Duodenal mucosa (tissue), 2 donors: ENCODE results near the gene IQGAP2.
"Not testable (repeated sequence)": the region's sequence is repeated elsewhere in the genome, so short reads cannot be mapped to it uniquely, and the experiment has no call there.

Experiments
- H3K27ac ChIP-seq: one replicate; pipeline ENCODE4 v1.7.0; 2013; ENCODE audit warnings: low read depth, low read length
- H3K27me3 ChIP-seq, 2 donors: one replicate each; pipeline ENCODE4 v1.7.0; 2013; ENCODE audit warnings: low read length in 2 of 2, control low read depth in 1 of 2; ENCODE audit not compliant: insufficient read depth in 2 of 2, control insufficient read depth in 1 of 2
- H3K36me3 ChIP-seq, 2 donors: one replicate each; pipeline ENCODE4 v1.7.0; 2013; ENCODE audit warnings: low read length in 2 of 2, control low read depth in 1 of 2; ENCODE audit not compliant: insufficient read depth in 2 of 2, control insufficient read depth in 1 of 2
- H3K4me1 ChIP-seq, 2 donors: one replicate each; pipeline ENCODE4 v1.7.0; 2013; ENCODE audit warnings: low read length in 2 of 2, control low read depth in 1 of 2; ENCODE audit not compliant: insufficient read depth in 2 of 2, control insufficient read depth in 1 of 2
- H3K4me3 ChIP-seq, 2 donors: one replicate each; pipeline ENCODE4 v1.7.0; 2013; ENCODE audit warnings: low read length in 2 of 2, low read depth in 1 of 2
- H3K9ac ChIP-seq, 2 donors: one replicate each; pipeline ENCODE4 v1.7.0; 2013; ENCODE audit warnings: low read length in 2 of 2, low read depth in 1 of 2
- H3K9me3 ChIP-seq, 2 donors: one replicate each; pipeline ENCODE4 v1.7.0; 2013; ENCODE audit warnings: low read length in 2 of 2, control low read depth in 1 of 2; ENCODE audit not compliant: control insufficient read depth in 1 of 2

Gene IQGAP2

DNA sequence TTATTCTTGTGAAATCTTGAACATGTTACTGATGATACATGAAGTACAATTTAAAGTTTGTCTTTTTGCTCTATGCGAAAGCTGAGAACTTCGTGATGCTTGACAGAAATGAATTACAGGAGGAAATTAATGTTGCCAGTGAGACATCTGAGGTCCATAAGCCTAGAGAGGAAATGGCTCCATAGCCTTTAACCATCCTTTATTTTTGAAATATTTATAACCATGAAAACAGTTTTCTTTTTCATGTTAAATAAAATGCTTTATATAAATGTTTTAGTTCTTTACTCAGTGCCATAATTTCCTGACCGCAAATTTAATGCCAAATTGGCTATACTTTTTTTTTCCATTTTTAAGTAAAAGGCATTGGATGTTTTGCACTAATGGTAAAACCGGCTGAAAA is 191.0 kb downstream of the IQGAP2 start:
- Histone ChIP-seq H3K27me3 (no peaks in the 10 kb centered on the region), H3K36me3 (peaks cover 25% of the 10 kb centered on the region in 2 donors), H3K4me1 (no peaks in the 10 kb centered on the region), H3K9me3 (no peaks in the 10 kb centered on the region), H3K9ac (no peak overlapping the region), H3K27ac (no peak overlapping the region), H3K4me3 (no peak overlapping the region)

DNA sequence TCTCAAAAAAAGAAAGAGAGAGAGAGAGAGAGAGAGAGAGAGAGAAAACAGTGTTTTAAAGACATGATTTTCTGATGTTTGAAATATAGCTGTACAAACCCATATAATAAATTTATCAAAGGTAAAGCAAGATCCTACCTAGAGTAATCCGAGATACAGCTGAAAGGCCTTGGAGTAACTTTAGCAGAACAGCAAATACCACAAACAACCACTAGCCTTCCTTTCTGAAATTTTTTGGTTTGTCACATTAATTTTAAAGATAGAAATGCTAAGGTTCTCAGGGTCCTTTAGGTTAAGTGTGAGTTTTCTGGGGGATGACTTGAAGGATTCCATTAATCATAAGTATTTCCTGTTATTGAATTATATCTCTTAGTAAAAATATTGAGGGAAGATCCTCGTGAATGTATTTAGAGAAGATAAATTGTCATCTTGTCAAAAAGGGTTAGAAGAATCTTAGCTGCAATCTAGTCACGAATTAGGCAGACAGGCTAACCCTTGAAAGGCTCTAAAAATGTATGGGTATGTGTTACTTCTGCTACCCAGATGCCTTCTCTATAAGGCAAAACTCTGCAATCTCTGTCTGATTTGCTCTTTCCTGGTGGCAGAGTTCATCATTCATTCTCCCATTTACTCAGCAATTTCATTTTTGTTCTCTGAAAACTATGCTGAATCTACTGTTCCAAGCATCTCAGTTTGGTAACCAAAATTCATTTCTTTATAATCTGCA is 192.8 kb downstream of the IQGAP2 start:
- no peaks in the 10 kb centered on the region for H3K9me3 ChIP-seq
- H3K9ac ChIP-seq, result no peak overlapping the region
- no peaks in the 10 kb centered on the region for H3K27me3 ChIP-seq
- H3K4me3 ChIP-seq, result no peak overlapping the region
- H3K4me1 ChIP-seq, result no peaks in the 10 kb centered on the region
- H3K27ac ChIP-seq, result no peak overlapping the region
- H3K36me3 ChIP-seq, result peaks cover 18 to 31% of the 10 kb centered on the region in 2 donors

DNA sequence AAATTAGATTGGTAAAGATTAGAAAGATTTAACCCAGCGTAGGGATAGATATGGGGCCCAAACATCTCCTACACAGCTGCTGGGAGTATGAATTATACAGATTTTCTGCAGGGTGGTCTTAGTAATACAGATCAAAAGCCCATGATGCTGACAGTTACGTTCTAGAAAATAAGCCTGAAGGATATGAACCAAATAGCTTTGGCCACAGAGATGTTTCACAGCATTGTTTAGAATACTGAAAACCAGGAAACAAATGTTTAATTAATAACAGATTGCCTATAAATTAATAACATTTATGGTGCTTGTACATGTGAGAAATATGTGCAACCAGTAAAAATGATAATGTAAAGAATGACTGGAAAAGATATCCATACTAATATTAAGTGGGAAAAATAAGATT is 195.4 kb downstream of the IQGAP2 start:
- H3K9ac ChIP-seq, result no peak overlapping the region
- peaks cover 18 to 34% of the 10 kb centered on the region in 2 donors for H3K36me3 ChIP-seq
- H3K27ac ChIP-seq, result no peak overlapping the region
- no peak overlapping the region for H3K4me3 ChIP-seq
- H3K27me3 ChIP-seq, result no peaks in the 10 kb centered on the region
- H3K4me1 ChIP-seq, result no peaks in the 10 kb centered on the region
- H3K9me3 ChIP-seq, result no peaks in the 10 kb centered on the region

DNA sequence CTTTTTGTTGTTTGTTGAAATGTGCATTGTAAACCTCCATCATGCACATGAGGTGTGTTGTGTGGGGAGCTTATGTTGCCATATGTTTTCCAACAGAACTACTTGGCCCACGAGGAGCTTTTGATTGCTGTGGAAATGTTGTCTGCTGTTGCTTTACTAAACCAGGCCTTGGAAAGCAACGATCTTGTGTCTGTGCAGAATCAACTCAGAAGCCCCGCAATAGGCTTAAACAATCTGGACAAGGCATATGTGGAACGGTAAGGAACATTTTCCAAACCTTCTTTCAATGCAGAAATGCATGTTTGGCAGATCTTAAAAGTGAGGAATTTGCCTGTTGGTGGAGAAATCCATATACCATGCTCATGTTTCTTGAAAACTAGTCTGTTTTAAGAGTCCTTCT is 197.6 kb downstream of the IQGAP2 start:
- Histone ChIP-seq H3K27ac (no peak overlapping the region), H3K4me1 (no peaks in the 10 kb centered on the region), H3K9ac (no peak overlapping the region), H3K9me3 (no peaks in the 10 kb centered on the region), H3K4me3 (no peak overlapping the region), H3K27me3 (no peaks in the 10 kb centered on the region), H3K36me3 (peaks cover 20 to 33% of the 10 kb centered on the region in 2 donors)

DNA sequence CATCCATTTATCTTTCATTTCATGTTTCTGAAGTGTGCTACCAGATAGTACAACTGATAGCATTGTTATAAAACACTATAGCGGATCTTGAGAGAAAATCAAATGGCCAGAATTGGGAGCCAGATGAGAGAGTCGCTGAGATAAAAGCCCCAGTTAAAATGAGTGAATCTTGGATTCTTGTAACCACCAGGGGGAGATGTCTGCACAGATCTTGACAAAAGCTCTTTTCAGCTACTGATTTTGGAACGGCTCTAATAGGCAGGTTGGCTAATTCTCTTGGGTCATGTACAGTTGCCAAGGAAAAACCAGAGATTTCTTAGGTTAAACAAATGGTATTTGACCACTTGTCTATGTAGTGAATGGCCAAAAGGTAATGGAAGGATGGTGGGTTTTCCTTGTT is 198.4 kb downstream of the IQGAP2 start:
- H3K4me3 ChIP-seq, result no peak overlapping the region
- no peak overlapping the region for H3K9ac ChIP-seq
- no peaks in the 10 kb centered on the region for H3K9me3 ChIP-seq
- no peaks in the 10 kb centered on the region for H3K4me1 ChIP-seq
- no peaks in the 10 kb centered on the region for H3K27me3 ChIP-seq
- H3K36me3 ChIP-seq, result peaks cover 20 to 33% of the 10 kb centered on the region in 2 donors
- H3K27ac ChIP-seq, result no peak overlapping the region

DNA sequence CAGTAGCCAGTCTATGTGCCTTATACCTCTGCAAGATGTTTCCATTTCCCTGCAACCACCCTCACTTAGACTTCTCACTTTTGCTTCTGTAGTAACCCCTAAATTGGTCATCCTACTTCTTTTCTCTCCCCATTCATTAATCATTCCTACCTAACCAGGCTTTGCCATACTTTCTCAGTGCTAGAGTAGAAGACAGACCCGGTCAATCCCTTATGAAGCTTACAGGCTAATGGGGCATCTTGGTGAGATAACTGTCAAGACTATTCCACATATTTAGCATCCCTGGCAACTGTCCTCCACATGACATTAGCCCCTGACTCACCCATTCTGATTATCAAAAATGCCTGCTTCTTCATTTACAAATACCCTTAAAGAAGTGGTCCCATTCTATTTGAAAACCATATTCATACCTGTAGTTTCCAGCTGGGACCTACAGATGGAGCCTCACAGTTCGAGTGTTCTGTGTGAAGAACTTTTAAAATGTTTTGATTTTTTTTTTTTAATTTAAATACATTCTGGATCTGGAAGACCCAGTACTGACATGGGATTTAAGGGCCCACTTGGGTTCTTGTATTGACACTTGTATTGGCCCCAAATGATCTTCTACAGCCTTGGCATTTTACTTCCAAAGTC is 199.1 kb downstream of the IQGAP2 start:
- Histone ChIP-seq H3K27me3 (no peaks in the 10 kb centered on the region), H3K36me3 (peaks cover 25 to 35% of the 10 kb centered on the region in 2 donors), H3K9ac (no peak overlapping the region), H3K4me3 (no peak overlapping the region), H3K9me3 (no peaks in the 10 kb centered on the region), H3K27ac (no peak overlapping the region), H3K4me1 (no peaks in the 10 kb centered on the region)

DNA sequence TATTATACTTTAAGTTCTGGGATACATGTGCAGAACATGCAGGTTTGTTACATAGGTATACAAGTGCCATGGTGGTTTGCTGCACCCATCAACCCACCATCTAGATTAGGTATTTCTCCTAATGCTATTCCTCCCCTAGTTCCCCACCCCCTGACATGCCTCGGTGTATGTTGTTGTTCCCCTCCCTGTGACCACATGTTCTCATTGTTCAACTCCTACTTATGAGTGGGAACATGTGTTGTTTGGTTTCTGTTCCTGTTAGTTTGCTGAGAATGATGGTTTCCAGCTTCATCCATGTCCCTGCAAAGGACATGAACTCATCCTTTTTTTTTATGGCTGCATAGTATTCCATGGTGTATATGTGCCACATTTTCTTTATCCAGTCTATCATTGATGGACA is 200.9 kb downstream of the IQGAP2 start:
- not testable (repeated sequence) for H3K4me3 ChIP-seq, H3K9ac ChIP-seq, H3K27ac ChIP-seq, H3K4me1 ChIP-seq, H3K9me3 ChIP-seq, H3K27me3 ChIP-seq
- peaks cover 26 to 36% of the 10 kb centered on the region in 2 donors for H3K36me3 ChIP-seq

DNA sequence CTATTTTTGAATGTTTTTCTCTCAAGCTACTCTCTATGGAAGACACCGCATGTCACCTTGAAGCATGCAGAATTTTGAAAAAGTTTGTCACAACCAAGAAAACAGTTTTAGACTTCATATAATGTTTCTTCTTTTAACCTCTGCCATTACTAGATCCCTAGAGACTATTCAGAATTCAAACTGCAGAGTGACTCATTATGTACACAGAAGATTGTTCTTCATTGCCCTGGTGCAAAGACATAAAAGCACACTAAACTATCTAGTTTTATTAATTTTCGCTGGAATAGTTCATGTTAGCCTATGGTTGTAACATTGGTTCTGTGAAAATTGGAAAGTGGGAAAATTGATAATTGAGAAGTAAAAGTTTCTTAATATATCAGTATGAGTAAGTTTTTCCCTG is 201.8 kb downstream of the IQGAP2 start:
- H3K9ac ChIP-seq, result no peak overlapping the region
- H3K27ac ChIP-seq, result no peak overlapping the region
- no peaks in the 10 kb centered on the region for H3K4me1 ChIP-seq
- H3K36me3 ChIP-seq, result peaks cover 26 to 36% of the 10 kb centered on the region in 2 donors
- no peak overlapping the region for H3K4me3 ChIP-seq
- no peaks in the 10 kb centered on the region for H3K9me3 ChIP-seq
- H3K27me3 ChIP-seq, result no peaks in the 10 kb centered on the region

DNA sequence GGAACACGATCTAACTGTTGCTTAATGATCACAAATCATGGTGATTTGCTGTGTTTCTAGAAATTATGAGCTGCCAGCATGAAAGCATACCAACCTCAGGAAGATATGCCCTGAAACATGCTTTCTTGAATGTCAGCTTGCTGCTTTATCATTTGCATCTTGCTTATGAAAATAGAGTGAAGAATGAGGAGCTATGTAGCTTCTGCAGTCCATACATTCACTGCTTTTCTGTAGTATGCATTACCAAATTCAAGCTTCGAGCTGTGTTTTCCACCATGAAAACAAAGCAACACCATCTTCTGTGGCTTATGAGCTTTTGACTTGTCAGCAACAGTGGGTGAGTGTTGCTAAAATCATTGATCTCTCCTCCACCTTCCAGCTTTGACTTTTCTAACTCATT is 203.6 kb downstream of the IQGAP2 start:
- no peaks in the 10 kb centered on the region for H3K4me1 ChIP-seq
- no peak overlapping the region for H3K4me3 ChIP-seq
- no peaks in the 10 kb centered on the region for H3K9me3 ChIP-seq
- H3K9ac ChIP-seq, result no peak overlapping the region
- no peak overlapping the region for H3K27ac ChIP-seq
- H3K27me3 ChIP-seq, result no peaks in the 10 kb centered on the region
- peaks cover 33 to 36% of the 10 kb centered on the region in 2 donors for H3K36me3 ChIP-seq

DNA sequence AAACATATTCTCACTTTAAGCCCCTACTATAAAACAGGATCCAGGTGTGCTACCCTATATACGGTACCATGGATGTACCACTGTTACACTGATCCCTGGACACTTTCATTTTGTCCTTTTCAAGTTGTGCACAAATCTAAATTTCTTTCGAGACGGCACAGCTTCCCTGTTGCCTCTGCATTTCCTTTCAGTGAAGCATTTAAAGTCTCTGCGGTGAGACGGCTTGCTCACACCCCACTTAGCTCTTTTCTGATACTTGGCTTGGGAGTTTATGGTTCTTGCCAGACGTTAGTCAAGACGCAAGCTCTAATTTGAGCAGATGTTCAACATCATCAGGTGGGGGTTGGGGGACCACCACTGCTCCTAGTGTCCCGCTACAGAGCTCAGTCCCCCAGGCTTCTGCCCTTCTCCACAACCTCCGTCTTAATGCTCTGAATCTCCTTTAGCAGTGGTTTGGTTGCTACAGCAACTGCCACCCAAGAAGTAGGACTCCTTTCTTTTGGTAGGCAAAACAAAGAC is 204.3 kb downstream of the IQGAP2 start:
- H3K27me3 ChIP-seq, result no peaks in the 10 kb centered on the region
- no peak overlapping the region for H3K9ac ChIP-seq
- peaks cover 32 to 38% of the 10 kb centered on the region in 2 donors for H3K36me3 ChIP-seq
- H3K4me3 ChIP-seq, result no peak overlapping the region
- H3K9me3 ChIP-seq, result no peaks in the 10 kb centered on the region
- no peaks in the 10 kb centered on the region for H3K4me1 ChIP-seq
- H3K27ac ChIP-seq, result no peak overlapping the region
